Liver (tissue), 9 donors: ENCODE measurements around the gene WDR1. TPM values are rescaled to one million over a fixed set of nuclear protein-coding genes. Genes with fewer than 3 reads are reported as not detected.

ENCODE experiments used
- DNase-seq: peaks from one replicate; pipeline ENCODE4 v3.0.0-alpha.2; 2017; ENCODE audit warnings: low spot score
- H3K27ac ChIP-seq, 2 donors: one replicate each; pipeline ENCODE4 v1.7.0; 2013; ENCODE audit warnings: inconsistent platforms in 2 of 2, low read length in 2 of 2, control low read depth in 1 of 2, low read depth in 1 of 2, mild to moderate bottlenecking in 1 of 2
- H3K27me3 ChIP-seq, 4 donors: one replicate each; pipeline versions ENCODE4 v1.6.1 to v1.7.0; 2013; ENCODE audit warnings: low read length in 3 of 4, inconsistent platforms in 1 of 4, mild to moderate bottlenecking in 1 of 4, moderate library complexity in 1 of 4; ENCODE audit not compliant: control insufficient read depth in 4 of 4, insufficient read depth in 4 of 4
- H3K36me3 ChIP-seq, 4 donors: one replicate each; pipeline versions ENCODE4 v1.6.1 to v1.7.0; 2013; ENCODE audit warnings: low read length in 3 of 4, mild to moderate bottlenecking in 3 of 4, low read depth in 1 of 4, moderate library complexity in 1 of 4; ENCODE audit not compliant: control insufficient read depth in 4 of 4, insufficient read depth in 3 of 4
- H3K4me1 ChIP-seq, 4 donors: one replicate each; pipeline versions ENCODE4 v1.6.1 to v1.7.0; 2013; ENCODE audit warnings: low read length in 3 of 4, mild to moderate bottlenecking in 3 of 4, moderate library complexity in 1 of 4; ENCODE audit not compliant: control insufficient read depth in 4 of 4, insufficient read depth in 4 of 4
- H3K4me3 ChIP-seq, 3 donors: one replicate each; pipeline versions ENCODE4 v1.6.1 to v1.7.0; 2013; ENCODE audit warnings: low read length in 3 of 3, control low read depth in 1 of 3, low read depth in 1 of 3, mild to moderate bottlenecking in 1 of 3
- H3K9ac ChIP-seq, 2 donors: one replicate each; pipeline ENCODE4 v1.7.0; 2013; ENCODE audit warnings: low read length in 2 of 2, mild to moderate bottlenecking in 2 of 2, moderate library complexity in 2 of 2, control low read depth in 1 of 2, low read depth in 1 of 2
- H3K9me3 ChIP-seq, 4 donors: one replicate each; pipeline versions ENCODE4 v1.6.1 to v1.7.0; 2013; ENCODE audit warnings: low read length in 3 of 4; ENCODE audit not compliant: control insufficient read depth in 4 of 4
- FOXA1 ChIP-seq: IDR thresholded peaks from 2 replicates; pipeline ENCODE4 v1.6.1; 2016; ENCODE audit warnings: antibody characterized with exemption
- HNF4A ChIP-seq, 2 donors: conservative IDR thresholded peaks; 2 replicates each; pipeline ENCODE4 v1.6.1; 2016; ENCODE audit warnings: antibody characterized with exemption in 2 of 2, mild to moderate bottlenecking in 2 of 2
- HNF4G ChIP-seq: IDR thresholded peaks from 2 replicates; pipeline ENCODE4 v1.6.1; 2016; ENCODE audit warnings: antibody characterized with exemption
- JUND ChIP-seq, 2 donors: IDR thresholded peaks; 2 replicates each; pipeline ENCODE4 v1.6.1; 2016; ENCODE audit warnings: antibody characterized with exemption in 2 of 2
- RAD21 ChIP-seq, 2 donors: IDR thresholded peaks; 2 replicates each; pipeline ENCODE4 v1.6.1; 2016; ENCODE audit warnings: antibody characterized with exemption in 2 of 2, mild to moderate bottlenecking in 2 of 2
- RXRA ChIP-seq, 2 donors: IDR thresholded peaks; 2 replicates each; pipeline ENCODE4 v1.6.1; 2017 to 2018; ENCODE audit warnings: antibody characterized with exemption in 2 of 2, mild to moderate bottlenecking in 1 of 2
- SP1 ChIP-seq: IDR thresholded peaks from 2 replicates; pipeline ENCODE4 v1.6.1; 2018; ENCODE audit warnings: antibody characterized with exemption, mild to moderate bottlenecking
- TAF1 ChIP-seq: conservative IDR thresholded peaks from 2 replicates; pipeline ENCODE4 v1.6.1; 2016; ENCODE audit warnings: antibody characterized with exemption, mild to moderate bottlenecking
- YY1 ChIP-seq: IDR thresholded peaks from 2 replicates; pipeline ENCODE4 v1.6.1; 2016; ENCODE audit warnings: antibody characterized with exemption, mild to moderate bottlenecking
- WGBS: extraction: QIAGEN DNeasy Blood & Tissue Kit; methylation state at CpG from one replicate; pipeline ENCODE4 v1.1.7; 2013; 5-methylcytosine and 5-hydroxymethylcytosine counted together
- polyA plus RNA-seq, 2 donors: library from polyadenylated mRNA; stranded (reverse) in 1 of 2; unstranded in 1 of 2; fragments of 200-250 nt in 1 of 2; fragments of >200 nt in 1 of 2; fragmentation: Nextera tagmentation in 1 of 2; extraction: Ambion mirVana in 1 of 2; gene quantifications; one replicate each; pipeline versions ENCODE4 v1.2.1 to v1.2.3, GENCODE V29; 2013 to 2015
- total RNA-seq, 2 donors: library from RNA; depleted of rRNA; stranded (reverse); fragments of >200 nt; gene quantifications; one replicate each; pipeline ENCODE4 v1.2.3, GENCODE V29; 2014
- TF ChIP-seq, protein P1 (sequence below): IDR thresholded peaks from 2 replicates; pipeline ENCODE4 v1.6.1; 2016; ENCODE audit warnings: antibody characterized with exemption
- TF ChIP-seq, protein P2 (sequence below): fragments of 150-350 bp; IDR thresholded peaks from 2 replicates; pipeline ENCODE4 v1.5.1; 2017; ENCODE audit warnings: improper control_type of control experiment, low read depth, low read length; ENCODE audit not compliant: missing input control
- TF ChIP-seq, protein P3 (sequence below): IDR thresholded peaks from 2 replicates; pipeline ENCODE4 v1.6.1; 2016; ENCODE audit warnings: antibody characterized with exemption, mild to moderate bottlenecking
- TF ChIP-seq, protein P4 (sequence below): IDR thresholded peaks from 2 replicates; pipeline ENCODE4 v1.6.1; 2016; ENCODE audit warnings: antibody characterized with exemption
- donor health status: healthy.
- donor health status: healthy.
- donor health status: healthy.
- donor health status: healthy.
- donor health status: healthy.

The WDR1 gene
- total and polyA plus RNA-seq, 4 donors, result 31.1 to 97.4 (median 65.7) TPM

DNA sequence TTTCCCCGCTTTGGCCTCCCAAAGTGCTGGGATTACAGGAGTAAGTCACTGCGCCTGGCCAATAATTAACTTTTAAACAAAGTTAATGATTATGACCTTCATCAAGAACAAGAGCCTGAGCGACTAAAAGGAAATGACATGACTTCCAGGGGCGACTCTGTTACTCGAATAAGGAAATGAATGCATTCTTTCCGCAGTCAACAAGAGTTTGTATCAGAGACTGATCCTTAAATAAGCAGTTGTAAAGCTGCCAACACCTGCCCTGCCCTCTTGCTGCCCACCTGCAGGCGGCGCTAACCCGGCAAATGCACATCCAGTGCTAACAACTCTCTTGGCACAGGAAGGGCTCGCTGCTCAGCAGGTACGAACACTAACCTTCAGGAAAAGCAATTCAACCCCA lies 27.3 kb downstream of the WDR1 start:
- WGBS, result 35% methylated on average over 11 of the region's 11 CpGs
- Histone ChIP-seq H3K4me3 (no peak overlapping the region), H3K27me3 (no peaks in the 10 kb centered on the region), H3K27ac (no peak overlapping the region), H3K36me3 (peaks cover 29 to 76% (median 53%) of the 10 kb centered on the region in 4 donors), H3K9ac (no peak overlapping the region), H3K4me1 (peaks cover 8 to 20% (median 12%) of the 10 kb centered on the region in 4 donors), H3K9me3 (no peaks in the 10 kb centered on the region)
- TF ChIP-seq JUND (IDR thresholded peaks at IDR 0.05), result no peak
- no peak for TF ChIP-seq YY1
- TF ChIP-seq TAF1, result no peak
- no peak for TF ChIP-seq RXRA (IDR thresholded peaks at IDR 0.05)
- TF ChIP-seq SP1, result no peak
- no peak for TF ChIP-seq HNF4G
- TF ChIP-seq RAD21 (IDR thresholded peaks at IDR 0.05), result peak in 1 of 2 donors; percentile 69
- no peak for TF ChIP-seq FOXA1
- TF ChIP-seq, protein P1, sequence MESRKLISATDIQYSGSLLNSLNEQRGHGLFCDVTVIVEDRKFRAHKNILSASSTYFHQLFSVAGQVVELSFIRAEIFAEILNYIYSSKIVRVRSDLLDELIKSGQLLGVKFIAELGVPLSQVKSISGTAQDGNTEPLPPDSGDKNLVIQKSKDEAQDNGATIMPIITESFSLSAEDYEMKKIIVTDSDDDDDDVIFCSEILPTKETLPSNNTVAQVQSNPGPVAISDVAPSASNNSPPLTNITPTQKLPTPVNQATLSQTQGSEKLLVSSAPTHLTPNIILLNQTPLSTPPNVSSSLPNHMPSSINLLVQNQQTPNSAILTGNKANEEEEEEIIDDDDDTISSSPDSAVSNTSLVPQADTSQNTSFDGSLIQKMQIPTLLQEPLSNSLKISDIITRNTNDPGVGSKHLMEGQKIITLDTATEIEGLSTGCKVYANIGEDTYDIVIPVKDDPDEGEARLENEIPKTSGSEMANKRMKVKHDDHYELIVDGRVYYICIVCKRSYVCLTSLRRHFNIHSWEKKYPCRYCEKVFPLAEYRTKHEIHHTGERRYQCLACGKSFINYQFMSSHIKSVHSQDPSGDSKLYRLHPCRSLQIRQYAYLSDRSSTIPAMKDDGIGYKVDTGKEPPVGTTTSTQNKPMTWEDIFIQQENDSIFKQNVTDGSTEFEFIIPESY, result no peak
- TF ChIP-seq, protein P2, sequence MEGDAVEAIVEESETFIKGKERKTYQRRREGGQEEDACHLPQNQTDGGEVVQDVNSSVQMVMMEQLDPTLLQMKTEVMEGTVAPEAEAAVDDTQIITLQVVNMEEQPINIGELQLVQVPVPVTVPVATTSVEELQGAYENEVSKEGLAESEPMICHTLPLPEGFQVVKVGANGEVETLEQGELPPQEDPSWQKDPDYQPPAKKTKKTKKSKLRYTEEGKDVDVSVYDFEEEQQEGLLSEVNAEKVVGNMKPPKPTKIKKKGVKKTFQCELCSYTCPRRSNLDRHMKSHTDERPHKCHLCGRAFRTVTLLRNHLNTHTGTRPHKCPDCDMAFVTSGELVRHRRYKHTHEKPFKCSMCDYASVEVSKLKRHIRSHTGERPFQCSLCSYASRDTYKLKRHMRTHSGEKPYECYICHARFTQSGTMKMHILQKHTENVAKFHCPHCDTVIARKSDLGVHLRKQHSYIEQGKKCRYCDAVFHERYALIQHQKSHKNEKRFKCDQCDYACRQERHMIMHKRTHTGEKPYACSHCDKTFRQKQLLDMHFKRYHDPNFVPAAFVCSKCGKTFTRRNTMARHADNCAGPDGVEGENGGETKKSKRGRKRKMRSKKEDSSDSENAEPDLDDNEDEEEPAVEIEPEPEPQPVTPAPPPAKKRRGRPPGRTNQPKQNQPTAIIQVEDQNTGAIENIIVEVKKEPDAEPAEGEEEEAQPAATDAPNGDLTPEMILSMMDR, result peak; percentile 57
- no peak for DNase-seq

DNA sequence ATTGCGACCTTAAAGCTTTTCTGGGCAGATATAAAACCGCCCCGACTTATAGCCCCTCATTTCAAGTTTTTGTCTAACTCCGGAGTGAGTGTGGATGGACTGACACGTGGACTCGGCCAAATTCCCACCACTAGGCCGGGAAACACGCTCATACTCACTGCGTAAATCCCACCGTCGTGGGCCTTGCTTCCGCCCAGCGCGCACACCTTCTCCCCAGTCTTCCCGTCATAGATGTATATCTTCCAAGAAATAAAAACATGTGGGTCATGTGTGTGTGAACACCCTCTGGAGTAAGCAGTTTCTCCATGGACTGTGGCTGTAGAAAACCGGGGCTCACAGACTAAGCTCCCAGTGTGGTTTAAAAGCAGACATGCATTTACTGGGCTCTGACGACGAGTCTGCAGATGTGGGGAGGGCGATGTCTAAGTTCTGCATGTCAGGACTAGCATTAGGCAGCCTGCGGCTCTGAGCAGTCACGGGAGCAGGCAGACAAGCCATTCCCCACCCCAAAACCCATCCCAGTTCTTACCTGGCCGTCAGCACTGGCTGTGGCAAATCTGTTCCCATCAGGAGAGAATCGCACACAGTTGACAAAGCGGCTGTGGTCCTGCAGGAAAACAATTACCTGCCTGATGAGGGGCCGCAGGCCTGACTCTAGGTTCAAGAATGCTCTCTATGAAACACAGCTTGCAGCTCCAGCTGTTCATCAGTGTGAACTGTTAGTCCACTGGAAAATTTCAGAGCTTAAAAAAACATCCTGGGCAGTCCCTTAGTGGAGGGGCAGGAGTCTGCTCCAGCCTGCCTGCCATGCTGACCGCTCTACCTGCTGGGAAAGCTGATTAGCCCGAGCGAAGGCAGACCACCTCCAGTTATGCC lies 28.2 kb downstream of the WDR1 start:
- Histone ChIP-seq H3K4me1 (peaks cover 7 to 16% (median 11%) of the 10 kb centered on the region in 4 donors), H3K36me3 (peaks cover 33 to 81% (median 56%) of the 10 kb centered on the region in 4 donors), H3K4me3 (no peak overlapping the region), H3K9me3 (no peaks in the 10 kb centered on the region), H3K27me3 (no peaks in the 10 kb centered on the region), H3K9ac (no peak overlapping the region), H3K27ac (no peak overlapping the region)
- TF ChIP-seq HNF4A (conservative IDR thresholded peaks at IDR 0.05), result no peak
- WGBS, result 93% methylated on average over 28 of the region's 28 CpGs
- no peak for DNase-seq

DNA sequence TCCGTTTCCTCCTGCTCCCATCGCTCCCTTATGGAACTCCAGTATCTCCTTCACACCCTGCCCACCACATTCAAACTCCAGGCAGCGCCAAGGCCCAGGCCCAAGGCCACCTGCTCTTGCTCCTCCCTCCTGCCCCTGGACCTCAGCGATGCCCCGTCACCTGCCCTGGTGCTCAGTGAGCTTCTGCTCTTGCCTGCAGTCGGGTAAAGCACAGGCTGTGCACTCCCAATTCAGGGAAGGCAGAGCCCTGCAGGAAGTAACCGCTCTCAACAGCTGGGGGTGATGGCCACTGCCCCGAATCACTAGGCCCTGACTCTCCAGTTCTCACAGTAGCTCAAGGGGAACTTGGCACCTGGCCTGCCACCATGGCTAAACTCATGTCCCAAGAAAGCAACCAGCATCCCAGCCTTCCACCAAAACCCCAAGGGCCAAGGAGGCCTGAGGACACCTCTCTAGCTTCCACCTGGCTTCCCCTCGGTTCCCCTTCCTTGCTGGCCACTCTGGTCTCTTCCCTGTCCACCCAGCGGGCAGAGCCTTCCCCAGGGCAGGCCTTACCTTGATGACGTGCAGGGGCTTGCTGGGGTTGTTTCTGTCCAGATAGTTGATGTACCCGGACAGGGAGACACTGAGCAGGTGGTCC lies 29.3 kb downstream of the WDR1 start:
- H3K9ac ChIP-seq, result no peak overlapping the region
- WGBS, result 98% methylated on average over 12 of the region's 12 CpGs

More for the DNA sequence above, 29.3 kb downstream of the WDR1 start:
- Histone ChIP-seq H3K36me3 (peaks cover 39 to 84% (median 66%) of the 10 kb centered on the region in 4 donors), H3K4me3 (no peak overlapping the region), H3K27ac (no peak overlapping the region), H3K4me1 (peaks cover 2 to 12% (median 9%) of the 10 kb centered on the region in 4 donors), H3K27me3 (no peaks in the 10 kb centered on the region), H3K9me3 (no peaks in the 10 kb centered on the region)
- no peak for DNase-seq
- no peak for TF ChIP-seq RXRA (IDR thresholded peaks at IDR 0.05)
- TF ChIP-seq, protein P2, result no peak
- TF ChIP-seq, protein P3, sequence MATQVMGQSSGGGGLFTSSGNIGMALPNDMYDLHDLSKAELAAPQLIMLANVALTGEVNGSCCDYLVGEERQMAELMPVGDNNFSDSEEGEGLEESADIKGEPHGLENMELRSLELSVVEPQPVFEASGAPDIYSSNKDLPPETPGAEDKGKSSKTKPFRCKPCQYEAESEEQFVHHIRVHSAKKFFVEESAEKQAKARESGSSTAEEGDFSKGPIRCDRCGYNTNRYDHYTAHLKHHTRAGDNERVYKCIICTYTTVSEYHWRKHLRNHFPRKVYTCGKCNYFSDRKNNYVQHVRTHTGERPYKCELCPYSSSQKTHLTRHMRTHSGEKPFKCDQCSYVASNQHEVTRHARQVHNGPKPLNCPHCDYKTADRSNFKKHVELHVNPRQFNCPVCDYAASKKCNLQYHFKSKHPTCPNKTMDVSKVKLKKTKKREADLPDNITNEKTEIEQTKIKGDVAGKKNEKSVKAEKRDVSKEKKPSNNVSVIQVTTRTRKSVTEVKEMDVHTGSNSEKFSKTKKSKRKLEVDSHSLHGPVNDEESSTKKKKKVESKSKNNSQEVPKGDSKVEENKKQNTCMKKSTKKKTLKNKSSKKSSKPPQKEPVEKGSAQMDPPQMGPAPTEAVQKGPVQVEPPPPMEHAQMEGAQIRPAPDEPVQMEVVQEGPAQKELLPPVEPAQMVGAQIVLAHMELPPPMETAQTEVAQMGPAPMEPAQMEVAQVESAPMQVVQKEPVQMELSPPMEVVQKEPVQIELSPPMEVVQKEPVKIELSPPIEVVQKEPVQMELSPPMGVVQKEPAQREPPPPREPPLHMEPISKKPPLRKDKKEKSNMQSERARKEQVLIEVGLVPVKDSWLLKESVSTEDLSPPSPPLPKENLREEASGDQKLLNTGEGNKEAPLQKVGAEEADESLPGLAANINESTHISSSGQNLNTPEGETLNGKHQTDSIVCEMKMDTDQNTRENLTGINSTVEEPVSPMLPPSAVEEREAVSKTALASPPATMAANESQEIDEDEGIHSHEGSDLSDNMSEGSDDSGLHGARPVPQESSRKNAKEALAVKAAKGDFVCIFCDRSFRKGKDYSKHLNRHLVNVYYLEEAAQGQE, result no peak
- no peak for TF ChIP-seq JUND (IDR thresholded peaks at IDR 0.05)
- TF ChIP-seq, protein P4, sequence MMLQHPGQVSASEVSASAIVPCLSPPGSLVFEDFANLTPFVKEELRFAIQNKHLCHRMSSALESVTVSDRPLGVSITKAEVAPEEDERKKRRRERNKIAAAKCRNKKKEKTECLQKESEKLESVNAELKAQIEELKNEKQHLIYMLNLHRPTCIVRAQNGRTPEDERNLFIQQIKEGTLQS, result no peak
- TF ChIP-seq YY1, result no peak
